GM18520 (cell line): ENCODE results near the gene TMTC2.

Experiments
- ATAC-seq: cut with Tn5 transposase; IDR thresholded peaks from one replicate; pipeline ENCODE4 v1.9.1; 2021; ENCODE audit not compliant: unreplicated experiment

The TMTC2 gene

DNA sequence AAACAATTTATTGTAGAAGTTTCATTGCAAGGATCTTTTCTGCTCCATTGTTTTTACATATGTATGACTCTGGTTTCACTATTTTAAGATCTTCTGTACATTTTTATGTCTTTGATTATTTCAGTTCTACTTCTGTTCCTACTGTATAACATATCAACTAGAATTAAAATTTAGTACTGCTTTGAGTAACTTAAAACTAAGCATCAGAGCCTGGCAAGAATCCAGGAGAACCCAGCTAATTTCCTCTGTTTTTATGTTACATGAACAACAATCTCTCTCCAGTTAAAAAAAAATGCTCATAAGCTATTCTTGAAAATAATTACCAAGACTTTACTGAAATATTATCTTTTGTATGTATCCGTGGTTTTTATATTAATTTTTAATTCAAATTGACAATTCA is 370.7 kb downstream of the TMTC2 start:
- ATAC-seq: no peak

- ATAC-seq: no peak
These were observed 372.4 kb downstream of the TMTC2 start for GRCh38 chr12:83059107-83059506.

DNA sequence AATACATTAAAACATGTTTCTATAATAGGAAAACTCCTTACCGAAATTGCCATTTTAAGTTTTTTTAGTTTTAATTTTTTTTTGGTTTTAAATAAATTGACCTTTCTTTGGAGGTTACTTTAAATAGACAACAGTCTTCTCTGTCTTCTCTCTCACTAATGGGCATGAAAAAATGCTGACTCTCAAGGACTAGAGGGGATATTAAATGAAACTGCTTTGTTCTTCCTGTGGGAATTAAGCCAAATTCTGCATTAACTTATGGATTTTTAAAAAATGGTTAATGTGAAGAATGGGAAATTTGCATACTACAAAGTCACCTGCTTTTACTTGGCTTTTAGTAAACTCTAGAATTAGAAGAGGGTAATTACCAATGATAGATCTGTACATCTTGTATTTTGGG is 378.9 kb downstream of the TMTC2 start:
- no peak for ATAC-seq

DNA sequence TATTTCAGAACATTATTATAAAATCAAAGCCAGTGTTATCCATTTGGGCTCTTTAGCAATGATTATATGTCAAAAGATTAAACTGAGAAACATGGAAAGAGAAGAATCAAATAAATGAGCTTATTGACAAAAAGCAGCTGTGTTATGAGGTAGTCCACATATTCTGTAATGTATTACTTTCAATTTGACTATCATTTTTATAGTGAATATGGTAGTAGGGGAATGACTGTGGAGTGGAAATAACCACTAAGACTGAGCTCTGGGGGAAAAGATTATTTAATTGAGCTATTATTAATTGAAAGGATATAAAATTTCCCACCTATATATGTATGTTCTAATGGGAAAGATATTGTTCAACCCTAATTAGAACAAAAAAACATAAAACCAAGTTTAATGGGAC is 381.3 kb downstream of the TMTC2 start:
- ATAC-seq: no peak

DNA sequence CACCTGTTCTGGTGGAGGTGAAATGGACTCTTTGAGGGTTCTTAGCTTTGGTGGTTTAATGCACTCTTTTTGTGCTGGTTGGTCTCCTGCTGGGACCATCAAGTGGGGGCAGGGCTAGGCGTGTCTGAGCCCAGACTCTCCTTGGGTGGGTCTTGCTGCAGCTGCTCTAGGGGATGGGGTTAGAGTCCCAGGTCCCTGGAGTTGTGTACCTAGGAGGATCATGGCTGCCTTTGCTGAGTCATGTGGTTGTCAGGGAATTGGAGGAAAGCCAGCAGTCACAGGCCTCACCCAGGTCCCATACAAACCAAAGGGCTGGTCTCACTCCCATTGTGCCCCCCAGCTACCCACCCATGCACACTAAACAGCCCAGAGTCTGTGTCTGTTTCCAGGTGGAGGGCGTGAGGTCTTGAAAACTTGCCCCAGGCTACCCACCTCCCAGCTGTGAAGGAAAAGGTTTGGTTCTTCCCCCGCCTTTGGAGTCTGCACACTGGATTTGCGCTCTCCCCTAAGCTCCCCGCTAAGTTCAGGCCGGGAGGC is 387.7 kb downstream of the TMTC2 start:
- ATAC-seq: no peak

GRCh38 chr12:83075471-83075870 is 388.8 kb downstream of the TMTC2 start:
- ATAC-seq: no peak

GRCh38 chr12:83077041-83077440 is 390.3 kb downstream of the TMTC2 start:
- no peak for ATAC-seq

- no peak for ATAC-seq
These were observed 396.1 kb downstream of the TMTC2 start for GRCh38 chr12:83082690-83083276.

DNA sequence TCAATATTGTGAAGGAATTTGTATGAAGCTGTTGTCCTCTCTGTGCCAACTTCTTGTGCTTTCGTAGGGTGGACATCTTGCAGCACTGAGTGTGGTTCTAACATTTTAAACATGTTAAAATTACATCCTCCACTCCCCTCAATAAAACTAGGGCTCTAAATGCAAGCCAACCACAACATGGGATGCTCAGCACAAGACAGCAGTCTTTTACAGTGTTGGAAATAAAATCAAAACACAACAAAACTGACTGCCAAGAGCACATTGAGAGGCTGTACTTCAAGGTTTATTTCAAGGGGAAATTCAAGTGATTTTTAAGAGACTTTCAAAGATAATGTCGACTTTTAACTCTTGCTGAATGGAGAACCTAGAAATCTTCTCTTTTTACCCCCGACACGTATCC is 396.9 kb downstream of the TMTC2 start:
- ATAC-seq: no peak

DNA sequence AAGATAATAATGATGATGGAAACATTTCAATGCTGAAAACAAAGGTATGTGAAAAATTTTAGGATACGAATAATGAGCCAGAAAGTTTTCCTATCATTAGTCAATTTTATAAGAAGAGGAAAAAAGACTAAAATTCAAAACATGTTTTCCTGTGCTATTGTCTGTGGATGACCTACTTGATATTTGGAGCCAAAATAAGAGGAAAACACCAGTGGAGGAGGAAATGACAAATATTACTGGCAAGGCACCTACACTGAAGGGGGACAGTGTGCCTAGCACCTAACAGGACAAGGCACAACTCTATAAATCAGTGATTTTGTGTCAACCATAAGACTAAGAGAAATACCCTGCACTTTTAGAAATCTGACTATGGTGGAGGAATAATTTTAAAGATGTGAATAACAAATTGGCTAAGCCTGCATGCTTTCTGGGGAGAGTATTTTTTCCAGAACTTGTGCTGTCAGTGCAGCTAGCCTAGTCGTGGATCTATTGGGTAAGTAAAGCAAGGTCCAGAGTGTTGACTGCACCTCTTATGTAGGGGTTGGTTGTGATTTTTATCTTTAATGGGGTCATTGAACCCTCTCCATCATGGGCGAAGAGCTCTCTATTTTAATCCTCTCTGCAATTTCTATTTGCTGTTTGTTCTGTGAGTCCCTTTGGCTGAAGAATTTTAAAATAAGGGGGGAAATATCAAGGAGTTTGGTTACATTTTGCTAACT is 398.0 kb downstream of the TMTC2 start:
- no peak for ATAC-seq

- no peak for ATAC-seq
These were observed 399.3 kb downstream of the TMTC2 start for GRCh38 chr12:83086023-83086422.

GRCh38 chr12:83089575-83089974 is 402.9 kb downstream of the TMTC2 start:
- ATAC-seq: no peak

DNA sequence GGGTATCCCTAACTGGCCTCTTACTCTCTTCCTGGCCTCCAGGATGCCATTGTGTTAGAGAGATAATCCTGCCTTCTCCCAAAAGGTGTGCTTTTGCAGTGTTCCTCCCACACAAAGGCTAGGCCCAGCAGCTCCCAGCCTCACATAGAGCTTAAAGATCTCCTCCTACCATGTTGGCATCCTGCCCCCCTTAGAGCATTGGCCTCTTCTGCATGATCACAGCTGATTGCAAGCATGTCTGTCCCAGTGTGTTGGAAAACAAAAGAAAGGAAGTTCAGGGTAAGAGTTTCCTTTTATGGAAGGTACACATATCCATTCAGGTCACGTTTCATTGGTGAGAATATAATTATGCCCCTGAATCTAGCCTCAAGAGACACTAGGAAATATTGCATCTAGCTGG is 405.4 kb downstream of the TMTC2 start:
- ATAC-seq: no peak

DNA sequence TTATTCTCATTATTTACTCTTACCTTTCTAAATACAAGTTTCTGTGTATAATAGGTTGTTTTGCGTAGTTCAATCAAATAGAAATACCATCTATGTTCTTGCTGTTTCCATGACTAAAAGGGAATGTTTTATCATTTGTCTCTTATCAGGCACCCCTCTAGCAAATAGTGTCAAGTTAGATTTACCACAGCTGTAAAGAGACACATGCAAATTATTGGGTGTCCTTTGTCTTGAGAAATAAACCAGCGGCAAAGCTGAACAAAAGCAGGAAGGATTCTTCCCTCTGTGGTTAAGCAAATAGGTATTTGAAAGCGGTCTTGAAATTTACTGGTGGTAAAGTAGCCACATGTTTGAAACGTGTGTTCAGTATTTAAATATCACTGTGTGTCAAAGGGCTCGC is 405.9 kb downstream of the TMTC2 start:
- ATAC-seq: no peak

GRCh38 chr12:83093426-83093825 is 406.7 kb downstream of the TMTC2 start:
- ATAC-seq: no peak

DNA sequence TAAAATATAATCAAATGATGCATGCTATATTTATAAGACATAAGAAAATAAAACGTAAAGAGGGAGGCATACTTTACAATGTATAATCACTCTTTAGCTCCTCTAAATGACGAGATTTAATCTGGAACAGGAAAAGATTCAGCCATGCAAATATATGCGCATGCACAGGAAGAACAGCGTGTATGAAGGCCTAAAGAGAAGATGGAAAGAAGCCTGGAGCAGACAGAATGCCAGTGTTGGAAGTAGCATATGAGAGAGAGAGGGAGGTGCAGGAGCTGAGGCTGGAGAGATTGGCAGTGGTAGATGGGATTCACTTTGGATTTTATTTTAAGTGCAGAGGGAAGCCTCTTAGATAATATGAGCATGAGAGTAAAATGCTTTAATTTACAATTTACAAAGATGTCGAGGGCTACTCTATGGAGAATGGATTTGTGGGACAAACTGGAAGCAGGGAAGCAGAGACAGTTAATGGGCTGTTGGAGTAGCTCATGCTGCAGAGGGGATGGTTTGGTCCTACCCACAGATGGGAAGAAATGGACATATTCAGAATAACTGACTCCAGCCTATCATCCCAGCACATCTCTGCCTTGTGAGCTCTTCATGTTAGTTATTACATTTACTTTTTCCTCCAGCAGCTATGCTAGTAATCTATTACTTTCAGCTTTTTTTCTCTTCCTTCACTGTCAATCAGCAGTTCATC is 411.1 kb downstream of the TMTC2 start:
- no peak for ATAC-seq

DNA sequence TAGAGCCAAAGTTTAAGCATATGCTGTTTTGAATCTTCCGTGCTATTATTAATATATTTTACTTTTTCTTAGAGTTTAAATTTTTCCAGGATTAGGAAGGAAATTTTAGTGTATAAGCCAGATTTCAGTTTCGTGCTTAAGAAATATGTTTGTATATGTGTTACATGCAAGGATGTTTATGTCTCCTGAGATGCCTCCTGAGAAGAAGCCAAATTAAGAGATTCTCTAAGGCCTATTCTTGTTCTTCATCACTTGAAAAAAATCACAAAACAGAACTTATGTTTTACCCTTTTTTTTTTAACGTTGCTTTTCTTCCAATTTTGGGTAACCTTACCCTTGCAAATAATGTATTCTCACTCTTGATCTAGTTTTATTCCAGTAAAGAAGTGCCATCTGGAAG is 412.7 kb downstream of the TMTC2 start:
- ATAC-seq: no peak

DNA sequence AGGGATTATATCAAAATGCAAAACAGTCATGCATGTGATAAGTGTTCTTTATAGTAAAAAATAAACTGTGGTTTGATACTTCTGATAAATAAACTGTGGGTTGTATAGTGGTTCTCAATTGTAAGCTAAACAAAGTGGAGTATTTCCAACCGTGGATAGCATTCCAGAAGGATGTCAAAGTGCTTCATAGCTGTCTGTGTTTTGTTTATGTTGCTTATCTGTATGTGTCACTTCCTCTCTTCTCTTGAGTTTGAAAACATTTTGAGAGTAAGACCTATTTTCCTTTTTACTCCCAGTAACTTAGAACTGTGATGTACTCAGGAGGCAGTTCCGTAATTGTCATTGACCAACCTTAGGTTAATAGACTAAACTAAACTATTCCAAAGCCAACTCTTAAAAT is 415.8 kb downstream of the TMTC2 start:
- no peak for ATAC-seq

GRCh38 chr12:83106873-83107272 is 420.2 kb downstream of the TMTC2 start:
- ATAC-seq: no peak

- ATAC-seq: no peak
These were observed 423.7 kb downstream of the TMTC2 start for GRCh38 chr12:83110424-83110823.

DNA sequence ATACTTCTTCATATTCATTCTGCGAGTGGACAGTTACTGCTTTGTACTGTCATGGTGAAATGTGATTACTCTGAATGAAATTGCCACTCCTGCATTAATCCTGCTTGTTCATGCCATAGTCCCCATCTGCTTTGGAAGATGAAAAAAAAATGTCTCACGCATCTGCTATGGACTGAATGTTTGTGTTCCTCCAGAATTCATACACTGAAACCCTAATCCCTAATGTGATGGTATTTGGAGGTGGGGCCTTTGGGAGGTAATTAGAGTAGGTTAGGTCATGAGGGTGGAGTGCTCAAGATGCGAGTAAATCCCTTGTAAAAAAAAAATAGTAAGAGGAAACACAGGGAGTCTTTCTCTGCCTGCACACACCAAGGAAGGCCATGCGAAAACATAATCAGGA is 427.2 kb downstream of the TMTC2 start:
- no peak for ATAC-seq

DNA sequence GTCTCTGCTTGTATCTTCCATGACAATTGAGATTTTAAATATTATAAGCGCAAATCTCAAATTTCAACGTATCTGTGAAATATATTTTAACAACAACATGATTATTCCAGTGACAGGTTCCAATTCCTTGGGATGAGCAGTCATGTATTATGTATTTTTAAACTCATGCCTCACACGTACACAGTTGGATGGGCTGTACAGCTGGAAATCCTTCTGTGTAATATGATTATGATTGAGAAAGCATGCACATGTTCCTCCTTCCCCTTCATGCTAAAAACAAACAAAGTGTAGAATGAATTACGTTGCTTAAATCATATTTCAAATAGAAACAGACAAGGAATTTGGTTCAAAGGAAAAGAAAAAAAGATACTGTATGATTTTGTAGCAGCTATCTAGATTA is 428.3 kb downstream of the TMTC2 start:
- no peak for ATAC-seq
